HL-60 (cell line): ENCODE data around the gene DOC2A.

Experiments used
- DNase-seq, 2 experiments: peaks; one replicate each; pipeline ENCODE4 v3.0.0-alpha.2; 2010 to 2020; ENCODE audit warnings: low read depth in 1 of 2, low spot score in 1 of 2
- H3K27ac ChIP-seq: fragments of 250-450 bp; sonication (Bioruptor Pico); replicated peaks from 2 replicates; pipeline ENCODE4 v1.5.1; 2020; ENCODE audit warnings: mild to moderate bottlenecking, moderate library complexity
- H3K27me3 ChIP-seq: fragments of 250-450 bp; sonication (Bioruptor Pico); 2 replicates; pipeline ENCODE4 v1.5.1; 2021; ENCODE audit warnings: mild to moderate bottlenecking, moderate library complexity; ENCODE audit not compliant: insufficient read depth, poor library complexity, severe bottlenecking
- H3K4me3 ChIP-seq: replicated peaks from 2 replicates; pipeline ENCODE4 v1.5.1; 2011; ENCODE audit warnings: mild to moderate bottlenecking, control low read depth, low read length; ENCODE audit not compliant: insufficient read depth
- CTCF ChIP-seq: IDR thresholded peaks from one replicate; pipeline ENCODE4 v1.5.1; 2011; ENCODE audit warnings: low read length, control low read depth, inconsistent platforms; ENCODE audit not compliant: insufficient read depth
- GABPA ChIP-seq: IDR thresholded peaks from 2 replicates; pipeline ENCODE4 v1.6.1; 2012; ENCODE audit warnings: low read depth
- POLR2AphosphoS5 ChIP-seq: IDR thresholded peaks from 2 replicates; pipeline ENCODE4 v1.6.1; 2012; ENCODE audit warnings: low read depth
- REST ChIP-seq: IDR thresholded peaks from 2 replicates; pipeline ENCODE4 v1.6.1; 2012; ENCODE audit warnings: low read depth; ENCODE audit not compliant: insufficient replicate concordance
- SPI1 ChIP-seq: IDR thresholded peaks from 2 replicates; pipeline ENCODE4 v1.6.1; 2012; ENCODE audit warnings: low read depth, mild to moderate bottlenecking, borderline replicate concordance

The DOC2A gene

DNA sequence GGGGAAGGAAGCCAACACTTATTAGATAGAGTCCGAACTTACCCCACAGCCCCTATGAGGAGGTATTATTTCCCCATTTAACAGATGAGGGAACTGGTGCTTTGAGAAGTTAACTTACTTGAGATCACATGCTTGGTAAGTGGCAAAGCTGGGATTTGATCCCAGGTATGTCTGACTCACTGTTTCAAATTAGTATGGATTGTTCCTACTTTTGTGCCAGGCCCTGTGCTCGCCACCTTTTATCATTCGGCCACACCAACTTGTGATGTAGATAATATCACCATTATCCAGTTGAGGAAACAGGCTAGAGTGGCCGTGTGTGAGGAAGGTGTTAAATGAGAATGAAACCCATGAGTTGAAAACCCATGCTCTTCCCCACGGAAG, 26.1 kb downstream of the DOC2A start:
- no peak for DNase-seq
- TF ChIP-seq REST (no peak), POLR2AphosphoS5 (no peak), GABPA (no peak), CTCF (no peak), SPI1 (no peak)
- Histone ChIP-seq H3K27me3 (no peaks in the 10 kb centered on the region), H3K4me3 (no peak overlapping the region), H3K27ac (no peak overlapping the region)

- H3K27ac ChIP-seq = no peak overlapping the region
- TF ChIP-seq REST (no peak), POLR2AphosphoS5 (no peak), SPI1 (no peak), GABPA (no peak), CTCF (no peak)
- H3K27me3 ChIP-seq = no peaks in the 10 kb centered on the region
- no peak overlapping the region for H3K4me3 ChIP-seq
- no peak for DNase-seq
Observed at GRCh38 chr16:29984137-29984763, 26.6 kb downstream of the DOC2A start.

DNA sequence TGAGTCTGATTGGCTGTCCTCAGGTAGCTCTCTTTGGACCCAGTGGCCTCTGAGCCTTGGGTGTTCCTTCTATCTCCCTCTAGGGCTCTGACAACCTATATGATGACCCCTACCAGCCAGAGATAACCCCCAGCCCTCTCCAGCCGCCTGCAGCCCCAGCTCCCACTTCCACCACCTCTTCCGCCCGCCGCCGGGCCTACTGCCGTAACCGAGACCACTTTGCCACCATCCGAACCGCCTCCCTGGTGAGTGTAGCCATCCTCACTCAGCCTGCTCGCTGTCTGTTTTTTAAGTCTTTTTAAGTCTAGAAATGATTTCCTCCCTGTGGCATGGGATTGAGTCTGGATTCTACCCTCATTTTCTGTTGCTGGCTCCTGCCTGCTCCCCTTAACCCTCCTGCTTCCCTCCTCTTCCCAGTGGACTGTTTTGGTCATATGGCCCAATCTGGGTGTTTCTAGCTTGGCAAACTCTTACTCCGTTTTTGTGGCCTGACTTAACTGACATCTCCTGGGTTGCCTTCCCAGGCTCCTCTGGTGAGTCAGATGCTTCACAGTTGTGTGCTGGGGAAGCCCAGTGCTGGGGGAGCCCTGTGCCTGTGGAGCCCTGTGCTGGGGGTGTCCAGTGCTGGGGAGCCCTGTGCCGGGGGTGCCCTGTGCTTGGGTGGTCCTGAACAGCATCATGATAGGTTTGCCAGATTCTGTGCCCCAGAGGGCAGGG, 27.2 kb downstream of the DOC2A start:
- TF ChIP-seq CTCF (no peak), REST (no peak), POLR2AphosphoS5 (no peak), SPI1 (no peak), GABPA (no peak)
- Histone ChIP-seq H3K4me3 (no peak overlapping the region), H3K27me3 (no peaks in the 10 kb centered on the region), H3K27ac (no peak overlapping the region)
- no peak for DNase-seq
